ENCODE results near the gene CDH7.

- no peak for TF ChIP-seq POLR2AphosphoS5 (IDR thresholded peaks at IDR 0.05; ENCODE audit: low read depth, low read length)
- TF ChIP-seq POLR2A (IDR thresholded peaks at IDR 0.05; ENCODE audit: low read depth, low read length) = no peak
These were observed 156.5 kb downstream of the CDH7 start for GRCh38 chr18:65907281-65907680.
